ENCODE measurements around the gene C16orf74.

The C16orf74 gene

DNA sequence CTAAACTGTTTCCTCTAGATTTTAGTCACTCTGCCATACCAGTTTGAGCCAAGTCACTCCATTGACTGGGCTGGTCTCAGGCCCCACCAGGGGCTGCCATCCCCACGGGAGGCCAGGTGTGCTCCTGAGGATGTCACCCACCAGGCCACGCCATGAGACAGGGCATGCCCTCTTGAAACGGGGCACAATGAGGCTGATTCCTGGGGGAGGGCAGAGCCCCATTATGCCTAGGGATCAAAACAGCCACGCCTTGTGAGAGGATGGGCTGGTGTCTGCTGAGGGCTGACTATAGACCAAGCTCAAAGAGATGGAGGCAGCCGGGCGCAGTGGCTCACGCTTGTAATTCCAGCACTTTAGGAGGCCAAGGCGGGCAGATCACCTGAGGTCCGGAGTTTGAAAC, 83.6 kb downstream of the C16orf74 start:
- no peak for DNase-seq

DNA sequence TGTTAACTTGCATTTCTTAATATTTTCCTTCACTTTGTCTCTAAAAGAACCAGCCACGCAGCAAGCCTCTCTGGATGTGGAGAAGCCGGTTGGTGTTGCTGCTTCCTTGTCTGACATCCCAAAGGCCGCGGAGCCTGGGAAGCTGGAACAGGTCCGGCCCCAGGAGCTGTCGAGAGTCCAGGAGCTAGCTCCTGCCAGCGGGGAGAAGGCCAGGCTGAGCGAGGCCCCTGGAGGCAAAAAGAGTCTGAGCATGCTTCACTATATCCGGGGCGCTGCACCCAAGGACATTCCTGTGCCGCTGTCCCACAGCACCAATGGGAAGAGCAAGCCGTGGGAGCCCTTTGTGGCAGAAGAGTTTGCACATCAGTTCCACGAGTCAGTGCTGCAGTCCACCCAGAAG, 85.0 kb downstream of the C16orf74 start:
- no peak for DNase-seq

DNA sequence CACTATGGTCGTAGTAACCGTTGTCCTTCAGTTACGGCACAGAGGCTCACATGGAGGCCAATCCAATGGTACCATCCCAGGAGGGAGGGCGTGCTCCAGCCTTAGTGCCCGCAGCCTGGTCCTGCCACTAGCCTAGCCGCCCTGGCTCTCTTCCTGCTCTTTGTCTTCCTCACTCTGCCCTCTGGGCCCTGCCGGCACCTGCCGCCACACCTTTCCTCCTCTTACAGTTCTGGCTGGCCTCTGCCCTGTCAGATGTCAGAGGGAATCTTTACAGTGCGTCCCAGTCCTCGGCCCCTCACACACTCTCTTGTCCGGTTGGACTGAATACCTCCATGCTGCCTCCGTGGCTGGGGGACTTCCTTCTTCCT, 85.5 kb downstream of the C16orf74 start:
- DNase-seq: no peak

DNA sequence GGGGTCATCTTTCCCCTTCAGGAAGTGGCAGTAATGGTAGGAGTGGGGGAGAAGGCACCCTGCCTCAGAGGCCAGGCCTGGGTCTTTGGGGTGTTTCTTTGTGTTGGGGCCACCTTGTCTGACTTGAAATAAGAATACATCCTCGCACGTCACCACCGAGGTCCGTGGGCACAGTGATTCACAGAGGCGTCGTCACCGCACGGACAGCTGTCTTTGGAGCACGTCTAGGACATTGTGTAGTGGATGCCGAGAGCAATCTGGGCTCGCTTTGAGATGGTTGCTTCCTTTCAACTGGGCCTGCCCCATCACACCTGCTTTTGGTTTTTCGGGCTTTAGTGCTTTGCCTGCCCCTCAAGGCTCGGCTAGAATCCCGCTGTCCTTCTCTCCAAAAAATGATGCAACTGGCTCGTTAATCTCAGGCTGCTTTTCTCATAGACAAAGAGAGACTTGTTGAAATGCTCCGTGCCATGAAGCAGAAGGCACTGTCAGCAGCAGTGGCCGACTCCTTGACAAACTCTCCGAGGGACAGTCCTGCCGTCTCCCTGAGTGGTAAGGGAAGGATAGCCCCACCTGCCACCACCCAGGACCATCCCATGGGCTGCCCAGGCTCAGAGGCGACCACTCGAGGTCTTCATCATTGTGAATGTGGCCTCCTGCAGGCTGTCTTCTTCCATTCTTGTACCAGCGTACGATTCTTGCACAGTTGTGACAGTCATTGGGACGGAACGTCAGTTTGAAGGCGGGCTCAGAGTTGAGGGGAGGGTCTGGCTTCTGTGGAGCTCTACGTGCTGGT, 86.1 kb downstream of the C16orf74 start:
- no peak for DNase-seq

DNA sequence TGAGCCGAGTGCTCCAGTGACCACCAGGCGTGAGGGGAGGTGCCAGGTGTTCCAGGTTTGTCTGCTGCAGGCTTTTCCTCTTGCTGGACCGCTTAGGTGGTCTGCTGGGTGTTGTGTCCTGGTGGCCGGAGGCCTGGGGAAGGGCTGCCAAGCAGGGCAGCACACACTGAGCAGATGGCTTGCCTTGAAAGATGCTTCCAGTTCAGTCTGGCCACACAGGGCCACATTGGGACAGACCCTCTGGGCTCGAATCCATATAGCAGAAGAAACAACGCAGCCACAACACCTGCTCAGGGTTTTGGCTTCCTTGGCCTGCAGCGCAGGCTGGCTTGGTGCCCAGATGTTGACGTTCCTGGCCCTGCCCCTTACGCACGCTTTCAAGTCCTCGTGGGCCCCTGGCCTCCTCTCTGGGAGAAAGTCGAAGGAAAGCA, 87.0 kb downstream of the C16orf74 start:
- DNase-seq: no peak

DNA sequence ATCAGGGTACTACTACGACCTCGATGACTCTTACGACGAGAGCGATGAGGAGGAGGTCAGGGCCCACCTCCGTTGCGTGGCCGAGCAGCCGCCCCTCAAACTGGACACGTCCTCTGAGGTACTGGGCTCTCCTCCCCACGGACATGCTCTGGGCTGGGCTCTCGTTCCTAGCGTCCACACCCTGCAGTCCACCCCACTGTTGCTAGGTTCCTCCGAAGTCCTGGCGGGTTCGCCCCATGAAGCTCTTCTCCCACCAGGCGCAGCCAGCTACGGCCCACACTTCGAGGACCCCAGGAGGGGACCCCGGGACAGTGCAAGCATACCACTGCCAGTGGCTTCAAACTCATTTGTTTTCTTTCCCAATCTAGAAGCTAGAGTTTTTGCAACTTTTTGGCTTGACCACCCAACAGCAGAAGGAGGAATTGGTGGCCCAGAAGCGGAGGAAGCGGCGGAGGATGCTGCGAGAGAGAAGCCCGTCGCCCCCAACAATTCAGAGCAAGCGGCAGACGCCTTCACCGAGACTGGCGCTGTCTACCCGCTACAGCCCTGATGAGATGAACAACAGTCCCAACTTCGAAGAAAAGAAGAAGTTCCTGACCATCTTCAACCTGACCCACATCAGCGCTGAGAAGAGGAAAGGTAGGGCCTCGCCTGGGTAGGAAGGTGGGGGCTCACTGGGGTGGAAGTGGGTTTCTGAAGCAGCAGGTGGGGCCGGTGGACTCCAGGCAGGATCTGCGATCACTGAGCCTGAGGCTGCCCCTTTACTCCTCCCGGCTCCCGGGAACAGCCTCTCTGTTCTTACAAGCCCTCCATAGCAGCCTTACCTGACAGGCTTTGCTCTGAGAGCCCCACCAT, 87.7 kb downstream of the C16orf74 start:
- no peak for DNase-seq

DNA sequence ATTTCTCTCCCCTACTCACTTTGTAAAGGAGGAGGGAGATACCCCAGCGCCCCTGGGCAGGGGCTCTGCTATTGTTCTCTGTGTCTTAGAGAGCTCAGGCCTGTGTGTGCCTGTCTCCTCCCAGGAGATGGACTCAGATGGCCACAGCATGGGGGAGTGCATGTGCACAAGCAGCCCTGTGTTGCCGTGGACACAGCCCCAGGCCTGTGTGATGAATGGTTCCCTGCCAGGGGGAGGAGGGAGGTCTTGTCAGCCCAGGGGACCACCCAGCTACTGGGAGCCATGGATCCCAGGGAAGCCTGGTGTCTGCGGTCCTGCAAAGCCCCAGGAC, 88.4 kb downstream of the C16orf74 start:
- no peak for DNase-seq

DNA sequence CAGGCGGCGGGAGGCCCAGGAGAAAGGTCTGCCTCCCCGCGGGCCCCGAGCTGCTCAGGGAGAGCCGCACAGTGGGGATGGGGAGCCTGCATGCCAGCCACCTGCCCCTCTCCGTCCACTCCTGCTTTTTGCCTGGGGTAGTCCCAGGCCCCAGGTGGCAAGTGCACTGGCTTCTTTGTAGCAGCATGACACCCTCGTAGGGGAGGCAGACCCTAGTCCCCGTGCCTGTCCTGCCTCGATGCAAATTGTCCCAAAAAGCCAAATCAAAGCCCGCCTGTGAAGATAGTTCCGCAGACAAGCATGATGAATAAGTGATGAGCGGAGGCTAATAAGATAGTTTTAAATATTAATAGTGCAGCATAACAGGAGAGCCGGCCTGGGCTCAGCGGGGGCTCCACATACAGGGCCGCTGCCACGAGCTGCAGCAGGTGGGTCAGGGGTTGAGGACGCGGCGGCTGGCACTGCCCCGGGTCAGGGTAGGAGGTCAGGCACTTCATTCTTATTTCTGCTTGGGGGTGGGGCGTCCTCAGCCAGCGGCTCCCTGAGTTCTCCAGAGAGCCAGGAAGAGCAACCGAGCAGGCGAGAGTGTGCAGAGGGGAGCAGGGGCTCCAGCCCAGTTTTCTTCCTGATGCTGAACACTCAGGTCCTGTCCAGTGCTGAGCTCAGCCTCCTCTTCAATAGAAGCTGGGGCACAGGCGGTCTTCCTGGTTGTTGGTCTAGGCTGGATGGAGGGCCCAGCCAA, 89.0 kb downstream of the C16orf74 start:
- no peak for DNase-seq

DNA sequence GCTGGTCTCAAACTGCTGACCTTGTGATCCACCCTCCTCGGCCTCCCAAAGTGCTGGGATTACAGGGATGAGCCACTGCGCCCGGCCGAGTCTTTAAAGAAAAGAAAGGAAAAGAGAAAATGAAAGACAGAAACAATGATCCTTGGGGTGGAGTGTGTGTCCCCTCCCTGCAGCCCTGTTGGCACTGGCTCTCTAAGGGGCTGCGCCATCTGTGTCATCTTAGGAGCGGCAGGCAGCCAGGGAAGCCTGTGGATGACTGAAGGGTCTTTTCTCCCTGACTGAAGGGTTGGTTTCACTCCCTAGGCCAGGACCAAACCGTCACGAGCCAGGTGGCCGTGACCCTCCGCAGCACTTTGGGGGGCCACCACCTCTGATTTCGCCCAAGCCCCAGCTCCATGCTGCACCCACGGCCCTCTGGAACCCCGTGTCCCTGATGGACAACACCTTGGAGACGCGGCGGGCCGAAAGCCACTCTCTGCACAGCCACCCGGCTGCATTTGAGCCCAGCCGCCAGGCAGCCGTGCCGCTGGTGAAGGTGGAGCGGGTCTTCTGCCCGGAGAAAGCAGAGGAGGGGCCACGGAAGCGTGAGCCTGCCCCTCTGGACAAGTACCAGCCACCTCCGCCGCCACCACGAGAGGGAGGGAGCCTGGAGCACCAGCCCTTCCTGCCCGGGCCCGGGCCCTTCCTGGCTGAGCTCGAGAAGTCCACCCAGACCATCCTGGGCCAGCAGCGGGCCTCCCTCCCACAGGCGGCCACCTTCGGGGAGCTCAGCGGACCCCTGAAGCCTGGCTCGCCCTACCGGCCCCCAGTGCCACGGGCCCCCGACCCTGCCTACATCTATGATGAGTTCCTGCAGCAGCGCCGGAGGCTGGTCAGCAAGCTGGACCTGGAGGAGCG, 89.8 kb downstream of the C16orf74 start:
- DNase-seq: no peak

DNA sequence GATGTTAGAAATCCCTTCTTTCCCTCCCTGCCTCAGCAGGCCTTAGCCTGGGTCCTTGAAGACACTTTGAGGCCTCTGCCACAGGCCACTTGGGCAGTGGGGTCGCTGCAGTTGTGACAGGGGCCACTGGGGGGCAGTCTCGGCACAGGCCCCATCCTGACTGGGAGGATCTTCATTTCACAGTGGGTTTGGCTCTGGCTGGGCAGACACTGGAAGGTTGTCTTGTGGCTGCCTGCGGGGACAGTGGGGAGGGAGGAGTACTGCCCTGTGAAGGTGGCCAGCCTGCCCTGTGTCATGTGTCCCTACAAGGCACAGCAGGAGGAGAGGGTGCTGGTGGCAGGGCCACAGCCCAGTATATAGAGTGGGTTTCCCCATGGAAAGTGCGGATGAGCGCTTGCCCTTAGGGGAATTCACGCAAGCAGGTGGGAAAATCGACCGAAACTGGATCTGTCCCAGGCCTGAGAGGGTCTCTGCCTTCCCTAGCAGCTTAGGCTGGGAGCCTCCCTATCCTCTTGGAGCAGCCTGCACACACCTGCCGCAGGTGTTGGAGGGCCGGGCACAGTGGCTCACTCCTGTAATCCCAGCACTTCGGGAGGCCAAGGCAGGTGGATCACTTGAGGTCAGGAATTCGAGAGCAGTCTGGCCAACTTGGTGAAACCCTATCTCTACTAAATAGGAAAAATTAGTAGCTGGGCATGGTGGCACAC, 90.9 kb downstream of the C16orf74 start:
- peak; percentile 87 for DNase-seq

DNA sequence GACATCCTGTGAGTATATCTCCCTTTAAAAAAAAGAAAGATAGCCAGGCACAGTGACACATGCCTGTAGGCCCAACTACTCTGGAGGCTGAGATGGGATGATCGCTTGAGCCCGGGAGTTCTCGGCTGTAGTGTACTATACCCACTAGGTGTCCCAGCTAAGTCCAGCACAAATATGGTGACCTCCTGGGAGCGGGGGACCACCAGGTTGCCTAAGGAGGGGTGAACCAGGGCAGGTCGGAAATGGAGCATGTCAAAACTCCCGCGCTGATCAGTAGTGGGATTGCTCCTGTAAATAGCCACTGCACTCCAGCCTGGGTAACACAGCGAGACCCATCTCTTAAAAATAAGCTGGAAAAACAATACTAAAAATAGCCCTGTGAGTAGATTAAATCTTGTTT, 91.6 kb downstream of the C16orf74 start:
- DNase-seq: no peak

DNA sequence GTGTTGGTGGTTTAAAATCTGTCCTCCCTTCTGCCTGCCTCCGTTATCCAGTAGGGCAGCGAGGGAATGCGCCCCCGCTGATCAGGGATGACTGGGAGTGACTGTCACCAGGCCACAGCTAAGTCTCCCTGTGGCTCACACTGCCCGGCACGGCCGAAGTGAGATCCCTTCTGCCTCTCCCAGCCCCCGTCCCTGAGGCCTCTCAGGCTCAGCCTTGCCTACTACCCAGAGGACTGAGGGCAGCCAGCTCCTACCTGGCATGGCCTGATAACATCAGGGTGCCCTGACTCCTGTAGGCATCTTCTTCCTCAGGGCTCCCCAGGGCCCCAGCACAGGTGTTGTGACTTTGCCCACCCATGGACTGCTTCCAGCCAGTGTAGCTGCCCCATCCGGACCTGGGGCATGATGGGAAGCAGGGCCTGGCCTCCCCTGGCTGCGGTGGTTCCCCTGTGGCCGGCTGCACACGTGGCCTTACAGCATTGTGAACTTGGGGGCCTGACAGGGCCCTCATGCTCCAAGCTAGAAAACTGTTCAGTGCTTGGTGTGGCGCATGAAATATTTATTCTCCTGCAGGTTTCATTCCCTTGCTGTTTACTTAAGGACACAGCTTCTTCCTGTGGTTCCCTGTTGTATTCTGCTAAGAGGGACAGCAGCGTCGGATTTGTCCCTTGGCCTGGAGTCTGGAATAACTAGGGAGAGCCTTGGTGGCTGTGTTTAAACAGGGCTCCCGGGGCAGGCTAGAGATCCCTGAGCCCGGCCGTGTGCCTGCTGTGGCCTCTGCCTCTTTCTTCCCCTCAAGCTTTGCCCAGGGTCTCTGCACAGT, 92.2 kb downstream of the C16orf74 start:
- DNase-seq: no peak

DNA sequence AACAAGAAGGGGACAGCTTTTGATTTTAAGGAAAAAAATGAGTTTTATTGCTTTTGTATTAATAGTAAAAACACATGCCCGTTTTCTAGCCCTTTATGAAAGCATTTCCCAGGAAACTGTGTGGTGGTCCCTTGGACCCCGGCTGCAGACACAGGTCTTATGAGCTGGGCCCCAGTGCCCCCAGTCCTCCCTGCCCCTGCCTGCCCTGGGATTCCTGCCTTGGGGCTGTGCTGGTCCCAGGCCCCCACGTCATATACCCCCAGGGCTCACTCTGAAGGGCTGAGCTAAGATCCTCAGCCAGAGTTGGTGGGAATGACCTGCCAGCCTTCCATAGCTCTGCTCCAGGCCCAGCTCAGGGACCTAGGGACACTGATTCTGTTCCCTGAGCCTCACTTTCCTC, 92.9 kb downstream of the C16orf74 start:
- DNase-seq: no peak
